SH-SY5Y (cell line): ENCODE data around the gene CFAP57.

Experiments
- GATA2 ChIP-seq: IDR thresholded peaks from 2 replicates; pipeline ENCODE4 v1.6.1; 2011; ENCODE audit warnings: mild to moderate bottlenecking, low read depth, low read length
- GATA3 ChIP-seq: IDR thresholded peaks from 2 replicates; pipeline ENCODE4 v1.6.1; 2011; ENCODE audit warnings: low read depth, mild to moderate bottlenecking, low read length, moderate library complexity

- TF ChIP-seq GATA2 = no peak
- TF ChIP-seq GATA3 = no peak
Measured at GRCh38 chr1:43232482-43232881, 60.4 kb downstream of the CFAP57 start.
